PC-9 (cell line): Measurements from ENCODE around the gene CNGA2. TPM values are rescaled to one million over a fixed set of nuclear protein-coding genes. Genes with fewer than 3 reads are reported as not detected.
"Not testable (repeated sequence)": the region's sequence is repeated elsewhere in the genome, so short reads cannot be mapped to it uniquely, and the experiment has no call there.

Experiments used
- BruUV-seq: library from RNA; stranded (reverse); fragments of 400-500 nt; replicated peaks from 2 replicates; lab custom pipeline; 2021; lab: Mats Ljungman, UMichigan
- CTCF ChIA-PET: fragments of 300-600 bp; sonication (Branson Sonifier 250); formaldehyde crosslinking; loops from one replicate; lab custom pipeline; 2022; ENCODE audit warnings: antibody characterized with exemption; lab: Charles Lee
- POLR2A ChIA-PET: fragments of 300-600 bp; sonication (Branson Sonifier 250); formaldehyde crosslinking; loops from one replicate; lab custom pipeline; 2022; ENCODE audit warnings: antibody characterized with exemption; ENCODE audit not compliant: unreplicated experiment; lab: Charles Lee
- DNase-seq, 2 experiments: peaks; one replicate each; pipeline versions ENCODE4 v3.0.0 to v3.0.0-alpha.2; 2015 to 2022; ENCODE audit warnings: mixed read lengths in 1 of 2
- H2AFZ ChIP-seq: fragments of 200-600 bp; sonication (generic); 2 replicates; pipeline ENCODE4 v1.8.1; 2017; ENCODE audit warnings: antibody characterized with exemption
- H3F3A ChIP-seq: fragments of 200-600 bp; sonication (generic); 2 replicates; pipeline ENCODE4 v1.8.1; 2017; ENCODE audit warnings: antibody characterized with exemption, mild to moderate bottlenecking, low read depth; ENCODE audit not compliant: insufficient read depth
- H3K27ac ChIP-seq: fragments of 200-600 bp; sonication (generic); 2 replicates; pipeline ENCODE4 v1.6.1; 2016; ENCODE audit warnings: mixed run types
- H3K27me3 ChIP-seq: fragments of 200-600 bp; sonication (generic); 2 replicates; pipeline ENCODE4 v1.6.1; 2016; ENCODE audit warnings: low read depth, mixed run types; ENCODE audit not compliant: insufficient read depth
- H3K36me3 ChIP-seq: fragments of 200-600 bp; sonication (generic); 2 replicates; pipeline ENCODE4 v1.6.1; 2016; ENCODE audit warnings: low read depth, mixed run types
- H3K4me1 ChIP-seq: fragments of 200-600 bp; sonication (generic); replicated peaks from 2 replicates; pipeline ENCODE4 v1.6.1; 2016; ENCODE audit warnings: mixed run types; ENCODE audit not compliant: insufficient read depth
- H3K4me2 ChIP-seq: fragments of 200-600 bp; sonication (generic); 2 replicates; pipeline ENCODE4 v1.6.1; 2017; ENCODE audit warnings: mixed run types
- H3K4me3 ChIP-seq: fragments of 200-600 bp; sonication (generic); 2 replicates; pipeline ENCODE4 v1.6.1; 2016; ENCODE audit warnings: mixed run types
- H3K79me2 ChIP-seq: fragments of 200-600 bp; sonication (generic); 2 replicates; pipeline ENCODE4 v1.6.1; 2017; ENCODE audit warnings: low read depth, mixed run types
- H3K9me2 ChIP-seq: fragments of 200-600 bp; sonication (generic); 2 replicates; pipeline ENCODE4 v1.8.1; 2017; ENCODE audit warnings: mild to moderate bottlenecking; ENCODE audit not compliant: insufficient read depth
- H3K9me3 ChIP-seq: fragments of 200-600 bp; sonication (generic); 2 replicates; pipeline ENCODE4 v1.8.1; 2016; ENCODE audit warnings: low read depth; ENCODE audit not compliant: insufficient read depth
- H4K20me1 ChIP-seq: fragments of 200-600 bp; sonication (generic); 2 replicates; pipeline ENCODE4 v1.8.1; 2017; ENCODE audit not compliant: insufficient read depth
- CTCF ChIP-seq: fragments of 200-600 bp; sonication (generic); conservative IDR thresholded peaks from 2 replicates; pipeline ENCODE4 v1.6.1; 2017; ENCODE audit warnings: mixed run types, antibody characterized with exemption, mild to moderate bottlenecking, moderate library complexity
- EZH2 ChIP-seq: fragments of 200-600 bp; sonication (generic); IDR thresholded peaks from 2 replicates; pipeline ENCODE4 v1.8.0; 2017; ENCODE audit warnings: antibody characterized with exemption, low read depth
- intact Hi-C: fragments of 100-400 bp; cut with micrococcal nuclease; formaldehyde crosslinking; loops from one replicate; pipeline ENCODE4 v1.10.0; 2022; ENCODE audit not compliant: unreplicated experiment
- total RNA-seq: library from RNA; stranded (reverse); gene quantifications from 2 replicates; pipeline ENCODE4 v1.2.3, GENCODE V29; 2021

CNGA2 gene
- total RNA-seq, 1 experiment from 2014 or later: not detected

GRCh38 chrX:151695583-151696340 lies 38.8 kb upstream of the CNGA2 start:
- Histone ChIP-seq H3K4me2 (no peak overlapping the region), H3K79me2 (no peaks in the 10 kb centered on the region), H3K4me3 (no peak overlapping the region), H3K27ac (no peak overlapping the region), H4K20me1 (no peaks in the 10 kb centered on the region), H3K27me3 (peaks cover 80% of the 10 kb centered on the region), H2AFZ (no peak overlapping the region), H3F3A (no peaks in the 10 kb centered on the region), H3K9me2 (no peaks in the 10 kb centered on the region), H3K4me1 (no peaks in the 10 kb centered on the region), H3K9me3 (no peaks in the 10 kb centered on the region), H3K36me3 (no peaks in the 10 kb centered on the region)
- no peak for TF ChIP-seq CTCF
- TF ChIP-seq EZH2: no peak
- BruUV-seq: no TSS peak
- POLR2A ChIA-PET: no interaction called here
- no peak for DNase-seq
- CTCF ChIA-PET: no interaction called here
- intact Hi-C loops: no loop called here

- H3K4me2 ChIP-seq, H3K79me2 ChIP-seq, DNase-seq, H3K4me3 ChIP-seq, intact Hi-C loops, POLR2A ChIA-PET, H2AFZ ChIP-seq, H3K36me3 ChIP-seq, H4K20me1 ChIP-seq, H3K9me2 ChIP-seq, BruUV-seq, H3F3A ChIP-seq, H3K27ac ChIP-seq, H3K9me3 ChIP-seq, H3K4me1 ChIP-seq: not testable (repeated sequence)
- H3K27me3 ChIP-seq: peaks cover 80% of the 10 kb centered on the region
- CTCF ChIA-PET: interaction anchor here (0.7 kb wide), 1 partner anchor 547 kb away, joined by 4 read pairs; no protein-coding TSS in a partner anchor
Observed at GRCh38 chrX:151697082-151697481, 37.5 kb upstream of the CNGA2 start.

GRCh38 chrX:151697522-151697921 lies 37.0 kb upstream of the CNGA2 start:
- BruUV-seq: no TSS peak
- intact Hi-C loops: no loop called here
- Histone ChIP-seq H3K36me3 (no peaks in the 10 kb centered on the region), H3K9me3 (no peaks in the 10 kb centered on the region), H3K27me3 (peaks cover 80% of the 10 kb centered on the region), H3F3A (no peaks in the 10 kb centered on the region), H3K4me3 (no peak overlapping the region), H3K27ac (no peak overlapping the region), H3K4me2 (no peak overlapping the region), H3K4me1 (no peaks in the 10 kb centered on the region), H2AFZ (no peak overlapping the region), H3K9me2 (no peaks in the 10 kb centered on the region), H4K20me1 (no peaks in the 10 kb centered on the region), H3K79me2 (no peaks in the 10 kb centered on the region)
- TF ChIP-seq CTCF (no peak), EZH2 (no peak)
- POLR2A ChIA-PET: no interaction called here
- CTCF ChIA-PET: no interaction called here
- no peak for DNase-seq
